Measurements from ENCODE around the gene PSKH1.
"Not testable (repeated sequence)": the region's sequence is repeated elsewhere in the genome, so short reads cannot be mapped to it uniquely, and the experiment has no call there.

Gene PSKH1

GRCh38 chr16:67927131-67927941 is 34.3 kb downstream of the PSKH1 start:
- FAIRE-seq = no peak

GRCh38 chr16:67928147-67928546 is 35.1 kb downstream of the PSKH1 start:
- FAIRE-seq = no peak

GRCh38 chr16:67928561-67929364 is 35.7 kb downstream of the PSKH1 start:
- no peak for FAIRE-seq

- FAIRE-seq = no peak
Measured at GRCh38 chr16:67930191-67930590, 37.1 kb downstream of the PSKH1 start.

- no peak for FAIRE-seq
Measured at GRCh38 chr16:67930678-67931211, 37.7 kb downstream of the PSKH1 start.

- no peak for FAIRE-seq
Measured at GRCh38 chr16:67931712-67932461, 38.8 kb downstream of the PSKH1 start, which contains the start of gene CTRL. Gene CTRL, minus strand, starts transcription at chr16:67931862. Its CDS starts 10 bp downstream, at chr16:67931852.

GRCh38 chr16:67932462-67932840 is 39.4 kb downstream of the PSKH1 start:
- no peak for FAIRE-seq

GRCh38 chr16:67933805-67934204 is 40.8 kb downstream of the PSKH1 start:
- no peak for FAIRE-seq

GRCh38 chr16:67934306-67935100 is 41.4 kb downstream of the PSKH1 start:
- no peak for FAIRE-seq

- FAIRE-seq = no peak
Measured at GRCh38 chr16:67935101-67935401, 42.0 kb downstream of the PSKH1 start.

- peak; percentile 86 for FAIRE-seq
Measured at GRCh38 chr16:67935402-67936123, 42.5 kb downstream of the PSKH1 start.

- FAIRE-seq = no peak
Measured at GRCh38 chr16:67936124-67936879, 43.2 kb downstream of the PSKH1 start, which contains the start of gene PSMB10. Gene PSMB10, minus strand, starts transcription at chr16:67936850. Its CDS starts 101 bp downstream, at chr16:67936749.

GRCh38 chr16:67936880-67937605 is 44.0 kb downstream of the PSKH1 start:
- no peak for FAIRE-seq

GRCh38 chr16:67937713-67938112 is 44.7 kb downstream of the PSKH1 start:
- FAIRE-seq = not testable (repeated sequence)

GRCh38 chr16:67939507-67940445 is 46.7 kb downstream of the PSKH1 start:
- FAIRE-seq = no peak

GRCh38 chr16:67940446-67941089 is 47.5 kb downstream of the PSKH1 start:
- FAIRE-seq = no peak

GRCh38 chr16:67941469-67942199 is 48.6 kb downstream of the PSKH1 start:
- FAIRE-seq = no peak

GRCh38 chr16:67942200-67942509 is 49.1 kb downstream of the PSKH1 start:
- FAIRE-seq = no peak

Measured in TTC549 (cell line).